Measurements from ENCODE around the gene CGGBP1. TPM values are rescaled to one million over a fixed set of nuclear protein-coding genes. Genes with fewer than 3 reads are reported as not detected.
A peak's percentile ranks its signal among the peaks of the same experiment; 100 is the strongest.

CGGBP1 gene
- total RNA-seq (42.9 TPM), polyA plus RNA-seq (ENCODE audit: insufficient read depth in 1 of 8, insufficient read length in 8 of 8, low replicate concordance in 1 of 8) (10 to 100 TPM; 49.6 to 93.1 (median 74.1) TPM)
- long read RNA-seq, donor 1, full-length matches to known transcripts: 33 of 33 reads
- long read RNA-seq, donor 1, partial matches to known transcripts: 0 of 33 reads
- long read RNA-seq, donor 1, other reads (novel, unspliced or antisense): 0 of 33 reads
- long read RNA-seq, donor 2, full-length matches to known transcripts: 10 of 10 reads
- long read RNA-seq, donor 2, partial matches to known transcripts: 0 of 10 reads
- long read RNA-seq, donor 2, other reads (novel, unspliced or antisense): 0 of 10 reads
- long read RNA-seq, donor 3, full-length matches to known transcripts: 72 of 81 reads
- long read RNA-seq, donor 3, partial matches to known transcripts: 9 of 81 reads
- long read RNA-seq, donor 3, other reads (novel, unspliced or antisense): 0 of 81 reads
- long read RNA-seq, donor 4, full-length matches to known transcripts: 51 of 51 reads
- long read RNA-seq, donor 4, partial matches to known transcripts: 0 of 51 reads
- long read RNA-seq, donor 4, other reads (novel, unspliced or antisense): 0 of 51 reads
- long read RNA-seq, donor 5, full-length matches to known transcripts: 166 of 265 reads
- long read RNA-seq, donor 5, partial matches to known transcripts: 81 of 265 reads
- long read RNA-seq, donor 5, other reads (novel, unspliced or antisense): 18 of 265 reads
- long read RNA-seq, donor 6, full-length matches to known transcripts: 122 of 122 reads
- long read RNA-seq, donor 6, partial matches to known transcripts: 0 of 122 reads
- long read RNA-seq, donor 6, other reads (novel, unspliced or antisense): 0 of 122 reads
- long read RNA-seq, donor 7, full-length matches to known transcripts: 82 of 88 reads
- long read RNA-seq, donor 7, partial matches to known transcripts: 6 of 88 reads
- long read RNA-seq, donor 7, other reads (novel, unspliced or antisense): 0 of 88 reads
- long read RNA-seq, donor 8, full-length matches to known transcripts: 81 of 89 reads
- long read RNA-seq, donor 8, partial matches to known transcripts: 8 of 89 reads
- long read RNA-seq, donor 8, other reads (novel, unspliced or antisense): 0 of 89 reads
- long read RNA-seq, donor 9, full-length matches to known transcripts: 67 of 67 reads
- long read RNA-seq, donor 9, partial matches to known transcripts: 0 of 67 reads
- long read RNA-seq, donor 9, other reads (novel, unspliced or antisense): 0 of 67 reads
- long read RNA-seq, donor 10, full-length matches to known transcripts: 148 of 155 reads
- long read RNA-seq, donor 10, partial matches to known transcripts: 7 of 155 reads
- long read RNA-seq, donor 10, other reads (novel, unspliced or antisense): 0 of 155 reads
- long read RNA-seq, donor 11, full-length matches to known transcripts: 75 of 75 reads
- long read RNA-seq, donor 11, partial matches to known transcripts: 0 of 75 reads
- long read RNA-seq, donor 11, other reads (novel, unspliced or antisense): 0 of 75 reads

DNA sequence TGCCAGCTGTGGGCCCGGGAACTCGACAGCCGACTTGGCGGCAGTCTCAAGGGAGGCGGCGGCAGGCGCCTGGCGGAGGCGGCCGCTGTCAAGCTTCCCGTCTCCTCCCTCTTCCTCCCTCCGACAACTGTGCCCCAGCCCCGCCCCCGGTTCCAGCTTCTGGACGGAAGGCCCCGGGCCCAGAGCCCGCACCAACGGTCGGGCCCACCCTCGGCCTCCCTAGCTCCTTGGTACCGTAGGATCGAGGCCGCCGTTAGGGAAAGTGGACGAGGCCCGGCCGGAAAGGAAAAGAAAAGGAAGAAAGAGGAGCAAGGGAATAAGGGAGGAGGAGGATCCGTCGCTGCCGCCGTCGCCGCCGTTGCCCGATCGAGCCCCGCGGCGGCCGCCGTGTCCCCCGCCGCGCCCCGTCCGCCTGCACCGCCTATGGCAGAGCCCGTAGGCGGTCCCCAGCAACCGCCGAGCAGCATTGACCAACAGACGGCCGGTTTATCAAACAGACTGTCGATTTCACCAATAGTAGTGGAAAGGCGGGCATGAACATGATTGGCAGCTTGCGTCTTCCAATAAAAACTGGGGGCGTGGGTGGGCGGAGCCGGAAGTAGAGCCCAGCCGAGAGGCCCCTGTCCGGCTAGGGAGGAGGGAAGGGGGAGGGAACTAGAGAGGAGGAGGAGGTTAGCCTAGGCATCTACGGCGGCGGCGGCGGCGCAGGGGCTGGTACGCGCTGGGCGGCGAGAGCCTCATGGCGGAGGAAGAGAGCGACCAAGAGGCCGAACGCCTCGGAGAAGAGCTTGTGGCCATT, at the start of gene CGGBP1, which contains the start of gene ZNF654:
Gene CGGBP1, minus strand, starts transcription at position 425 of the 799 bp plus-strand sequence. CDS start 3,029 bp downstream, outside the sequence.
Gene ZNF654, plus strand, starts transcription at position 675 of the 799 bp plus-strand sequence. Its CDS starts 65 bp downstream, at position 740.
- WGBS (ENCODE audit: insufficient coverage): under 1% methylated on average over 76 of the region's 76 CpGs
- Histone ChIP-seq H3K4me3 (ENCODE audit: low read length) (peak within 1 kb of the TSS; percentile 93), H3K27me3 (ENCODE audit: control insufficient read depth, insufficient read depth, low read length) (no peaks in the 10 kb centered on the region), H3K4me1 (ENCODE audit: control insufficient read depth, insufficient read depth, low read length) (no peaks in the 10 kb centered on the region), H3K9me3 (replicated peaks; ENCODE audit: control insufficient read depth, low read depth, low read length) (no peaks in the 10 kb centered on the region), H3K27ac (ENCODE audit: low read length) (peak within 1 kb of the TSS; percentile 99), H3K36me3 (ENCODE audit: control insufficient read depth, insufficient read depth, low read length) (peaks cover 8% of the 10 kb centered on the region)
- peak; percentile 100 for DNase-seq

GRCh38 chr3:88105325-88105724, 46.5 kb upstream of the CGGBP1 start:
- peaks cover 3% of the 10 kb centered on the region for H3K9me3 ChIP-seq (replicated peaks; ENCODE audit: control insufficient read depth, low read depth, low read length)
- no peaks in the 10 kb centered on the region for H3K4me1 ChIP-seq (ENCODE audit: control insufficient read depth, insufficient read depth, low read length)
- no peak overlapping the region for H3K27ac ChIP-seq (ENCODE audit: low read length)
- no peak overlapping the region for H3K4me3 ChIP-seq (ENCODE audit: low read length)
- H3K36me3 ChIP-seq (ENCODE audit: control insufficient read depth, insufficient read depth, low read length): no peaks in the 10 kb centered on the region
- DNase-seq: no peak
- H3K27me3 ChIP-seq (ENCODE audit: control insufficient read depth, insufficient read depth, low read length): no peaks in the 10 kb centered on the region

GRCh38 chr3:88101142-88101541, 42.3 kb upstream of the CGGBP1 start:
- Histone ChIP-seq H3K27ac (ENCODE audit: low read length) (no peak overlapping the region), H3K4me1 (ENCODE audit: control insufficient read depth, insufficient read depth, low read length) (no peaks in the 10 kb centered on the region), H3K36me3 (ENCODE audit: control insufficient read depth, insufficient read depth, low read length) (no peaks in the 10 kb centered on the region), H3K4me3 (ENCODE audit: low read length) (no peak overlapping the region), H3K9me3 (replicated peaks; ENCODE audit: control insufficient read depth, low read depth, low read length) (peaks cover 3% of the 10 kb centered on the region), H3K27me3 (ENCODE audit: control insufficient read depth, insufficient read depth, low read length) (no peaks in the 10 kb centered on the region)
- no peak for DNase-seq
- no CpG with 5 or more reads among the region's 1 CpG for WGBS (ENCODE audit: insufficient coverage)

- H3K9me3 ChIP-seq (replicated peaks; ENCODE audit: control insufficient read depth, low read depth, low read length): no peaks in the 10 kb centered on the region
- no peak for DNase-seq
- WGBS (ENCODE audit: insufficient coverage): 87% methylated on average over 1 of the region's 1 CpG
These were observed 34.5 kb upstream of the CGGBP1 start for GRCh38 chr3:88093266-88093665.

DNA sequence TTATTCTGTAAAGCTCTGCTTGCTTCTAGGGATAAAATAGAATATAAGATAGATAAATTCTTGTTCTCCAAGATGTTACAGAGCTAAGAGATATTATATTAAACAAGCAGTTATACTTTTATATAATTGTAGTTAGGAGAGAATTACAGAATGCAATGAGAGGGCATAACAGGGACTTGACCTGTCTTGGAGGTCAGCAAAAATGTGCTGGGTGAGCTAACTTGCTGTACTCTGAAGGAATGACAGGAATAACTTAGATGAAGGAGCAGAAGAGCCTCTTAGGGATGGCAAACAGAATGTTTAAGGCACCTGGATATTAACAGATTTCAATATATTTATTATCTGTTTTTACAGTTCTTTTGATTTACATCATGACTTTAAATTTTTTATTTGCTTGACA, 33.5 kb upstream of the CGGBP1 start:
- H3K4me1 ChIP-seq (ENCODE audit: control insufficient read depth, insufficient read depth, low read length): no peaks in the 10 kb centered on the region
- no peak overlapping the region for H3K4me3 ChIP-seq (ENCODE audit: low read length)
- H3K27me3 ChIP-seq (ENCODE audit: control insufficient read depth, insufficient read depth, low read length): no peaks in the 10 kb centered on the region
- DNase-seq: no peak
- no peaks in the 10 kb centered on the region for H3K9me3 ChIP-seq (replicated peaks; ENCODE audit: control insufficient read depth, low read depth, low read length)
- peaks cover 5% of the 10 kb centered on the region for H3K36me3 ChIP-seq (ENCODE audit: control insufficient read depth, insufficient read depth, low read length)
- H3K27ac ChIP-seq (ENCODE audit: low read length): no peak overlapping the region

More at GRCh38 chr3:88093266-88093665, 34.5 kb upstream of the CGGBP1 start:
- no peaks in the 10 kb centered on the region for H3K4me1 ChIP-seq (ENCODE audit: control insufficient read depth, insufficient read depth, low read length)
- no peak overlapping the region for H3K27ac ChIP-seq (ENCODE audit: low read length)
- H3K27me3 ChIP-seq (ENCODE audit: control insufficient read depth, insufficient read depth, low read length): no peaks in the 10 kb centered on the region
- no peak overlapping the region for H3K4me3 ChIP-seq (ENCODE audit: low read length)
- peaks cover 3% of the 10 kb centered on the region for H3K36me3 ChIP-seq (ENCODE audit: control insufficient read depth, insufficient read depth, low read length)

DNA sequence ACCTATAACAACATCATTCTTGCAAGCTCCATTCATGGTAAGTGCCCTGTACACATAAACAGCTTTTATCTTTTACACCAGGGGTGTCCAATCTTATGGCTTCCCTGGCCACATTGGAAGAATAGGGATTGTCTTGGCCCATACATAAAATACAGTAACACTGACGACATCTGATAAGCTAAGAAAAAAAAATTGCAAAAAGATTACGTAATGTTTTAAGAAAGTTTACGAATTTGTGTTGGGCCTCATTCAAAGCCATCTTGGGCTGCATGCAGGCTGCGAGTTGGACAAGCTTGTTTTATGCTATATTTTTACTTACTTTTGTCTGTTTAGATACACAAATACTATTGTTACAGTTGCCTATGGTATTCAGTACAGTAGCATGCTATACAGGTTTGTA, 31.9 kb upstream of the CGGBP1 start:
- no CpG with 5 or more reads among the region's 4 CpGs for WGBS (ENCODE audit: insufficient coverage)
- H3K36me3 ChIP-seq (ENCODE audit: control insufficient read depth, insufficient read depth, low read length): peaks cover 5% of the 10 kb centered on the region
- H3K9me3 ChIP-seq (replicated peaks; ENCODE audit: control insufficient read depth, low read depth, low read length): no peaks in the 10 kb centered on the region
- H3K27ac ChIP-seq (ENCODE audit: low read length): no peak overlapping the region
- H3K27me3 ChIP-seq (ENCODE audit: control insufficient read depth, insufficient read depth, low read length): no peaks in the 10 kb centered on the region
- no peak for DNase-seq
- no peaks in the 10 kb centered on the region for H3K4me1 ChIP-seq (ENCODE audit: control insufficient read depth, insufficient read depth, low read length)
- no peak overlapping the region for H3K4me3 ChIP-seq (ENCODE audit: low read length)

- peaks cover 2% of the 10 kb centered on the region for H3K9me3 ChIP-seq (replicated peaks; ENCODE audit: control insufficient read depth, low read depth, low read length)
- H3K36me3 ChIP-seq (ENCODE audit: control insufficient read depth, insufficient read depth, low read length): peaks cover 2% of the 10 kb centered on the region
- H3K4me1 ChIP-seq (ENCODE audit: control insufficient read depth, insufficient read depth, low read length): no peaks in the 10 kb centered on the region
- no peaks in the 10 kb centered on the region for H3K27me3 ChIP-seq (ENCODE audit: control insufficient read depth, insufficient read depth, low read length)
- no peak overlapping the region for H3K4me3 ChIP-seq (ENCODE audit: low read length)
- 80% methylated on average over 1 of the region's 2 CpGs for WGBS (ENCODE audit: insufficient coverage)
- DNase-seq: no peak
- no peak overlapping the region for H3K27ac ChIP-seq (ENCODE audit: low read length)
These were observed 25.3 kb upstream of the CGGBP1 start for GRCh38 chr3:88084097-88084501.

DNA sequence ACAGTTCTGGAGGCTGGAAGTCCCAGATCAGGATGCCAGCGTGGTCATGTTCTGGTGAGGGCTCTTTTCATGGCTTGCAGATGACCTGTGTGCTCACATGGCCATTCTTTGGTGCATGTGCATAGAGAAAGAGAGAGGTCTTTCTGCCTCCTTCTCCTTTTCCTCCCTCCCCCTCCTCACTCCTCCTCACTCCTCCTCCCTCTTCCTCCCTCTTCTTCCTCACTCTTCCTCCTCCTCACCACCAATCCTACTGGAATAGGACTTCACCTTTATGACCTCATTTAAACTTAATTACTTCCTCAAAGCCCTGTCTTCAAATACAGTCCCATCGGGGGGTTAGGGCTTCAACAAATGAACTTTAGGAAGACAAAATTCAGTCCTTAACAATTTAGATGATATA, 24.0 kb upstream of the CGGBP1 start:
- H3K36me3 ChIP-seq (ENCODE audit: control insufficient read depth, insufficient read depth, low read length): peaks cover 2% of the 10 kb centered on the region
- no peaks in the 10 kb centered on the region for H3K4me1 ChIP-seq (ENCODE audit: control insufficient read depth, insufficient read depth, low read length)
- H3K9me3 ChIP-seq (replicated peaks; ENCODE audit: control insufficient read depth, low read depth, low read length): peaks cover 2% of the 10 kb centered on the region
- WGBS (ENCODE audit: insufficient coverage): no CpG with 5 or more reads among the region's 2 CpGs
- H3K27me3 ChIP-seq (ENCODE audit: control insufficient read depth, insufficient read depth, low read length): no peaks in the 10 kb centered on the region
- no peak for DNase-seq
- H3K4me3 ChIP-seq (ENCODE audit: low read length): no peak overlapping the region
- no peak overlapping the region for H3K27ac ChIP-seq (ENCODE audit: low read length)

DNA sequence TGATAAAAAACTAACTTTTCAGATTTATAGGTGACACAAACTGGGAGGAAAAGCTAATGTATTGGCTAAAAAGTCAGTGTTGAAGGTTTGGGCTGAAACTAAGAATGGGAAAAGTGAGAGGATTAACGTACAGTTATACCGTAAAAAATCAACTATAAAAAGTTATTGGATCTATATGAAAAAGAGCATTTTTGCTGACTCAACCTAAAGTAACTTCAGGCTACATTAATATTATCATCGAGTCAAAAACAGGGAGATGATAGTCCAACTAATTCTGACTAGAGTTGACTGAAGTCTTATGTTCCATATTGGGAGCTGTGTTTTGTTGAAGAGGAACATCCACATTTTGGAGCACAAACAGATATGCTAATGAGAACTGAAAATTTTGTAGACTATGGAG, 20.1 kb upstream of the CGGBP1 start:
- Histone ChIP-seq H3K4me3 (ENCODE audit: low read length) (no peak overlapping the region), H3K9me3 (replicated peaks; ENCODE audit: control insufficient read depth, low read depth, low read length) (peaks cover 2% of the 10 kb centered on the region), H3K27me3 (ENCODE audit: control insufficient read depth, insufficient read depth, low read length) (no peaks in the 10 kb centered on the region), H3K36me3 (ENCODE audit: control insufficient read depth, insufficient read depth, low read length) (no peaks in the 10 kb centered on the region), H3K4me1 (ENCODE audit: control insufficient read depth, insufficient read depth, low read length) (no peaks in the 10 kb centered on the region), H3K27ac (ENCODE audit: low read length) (no peak overlapping the region)
- DNase-seq: no peak
- WGBS (ENCODE audit: insufficient coverage): no CpG with 5 or more reads among the region's 3 CpGs

All from muscle of leg (tissue), 16 donors.